RWPE2 (cell line): ENCODE results near the gene PALB2.
"Not testable (repeated sequence)": the region's sequence is repeated elsewhere in the genome, so short reads cannot be mapped to it uniquely, and the experiment has no call there.

ENCODE experiments used
- ATAC-seq: fragments of 200-7000 bp; cut with Tn5 transposase; 3 replicates; pipeline ENCODE4 v1.9.1; 2021; ENCODE audit warnings: low read depth
- DNase-seq: peaks from one replicate; pipeline ENCODE4 v3.0.0-alpha.2; 2020; ENCODE audit warnings: low spot score
- H3K27ac ChIP-seq: fragments of 450-650 bp; 2 replicates; pipeline ENCODE4 v1.5.1; 2017; ENCODE audit warnings: mild to moderate bottlenecking; ENCODE audit not compliant: poor library complexity, severe bottlenecking
- H3K27me3 ChIP-seq: fragments of 250-450 bp; sonication (Bioruptor Pico); 2 replicates; pipeline ENCODE4 v1.5.1; 2021; ENCODE audit warnings: mild to moderate bottlenecking, moderate library complexity; ENCODE audit not compliant: insufficient read depth, poor library complexity, severe bottlenecking
- H3K36me3 ChIP-seq: fragments of 250-450 bp; sonication (Bioruptor Pico); 2 replicates; pipeline ENCODE4 v1.5.1; 2020; ENCODE audit warnings: low read depth, mild to moderate bottlenecking, moderate library complexity
- H3K4me1 ChIP-seq: fragments of 250-450 bp; sonication (Bioruptor Pico); 2 replicates; pipeline ENCODE4 v1.5.1; 2021; ENCODE audit warnings: mild to moderate bottlenecking, moderate library complexity; ENCODE audit not compliant: insufficient read depth, poor library complexity, severe bottlenecking
- H3K4me3 ChIP-seq: fragments of 250-450 bp; sonication (Bioruptor Pico); 2 replicates; pipeline ENCODE4 v1.5.1; 2021; ENCODE audit warnings: mild to moderate bottlenecking, moderate library complexity; ENCODE audit not compliant: severe bottlenecking
- H3K9me3 ChIP-seq: fragments of 250-450 bp; sonication (Bioruptor Pico); 2 replicates; pipeline ENCODE4 v1.5.1; 2021; ENCODE audit warnings: mild to moderate bottlenecking, moderate library complexity; ENCODE audit not compliant: severe bottlenecking
- TF ChIP-seq, protein P1 (sequence below): fragments of 450-650 bp; IDR thresholded peaks from one replicate; pipeline ENCODE4 v1.5.1; 2017; ENCODE audit warnings: mild to moderate bottlenecking, moderate library complexity; ENCODE audit not compliant: poor library complexity, severe bottlenecking

PALB2 gene

DNA sequence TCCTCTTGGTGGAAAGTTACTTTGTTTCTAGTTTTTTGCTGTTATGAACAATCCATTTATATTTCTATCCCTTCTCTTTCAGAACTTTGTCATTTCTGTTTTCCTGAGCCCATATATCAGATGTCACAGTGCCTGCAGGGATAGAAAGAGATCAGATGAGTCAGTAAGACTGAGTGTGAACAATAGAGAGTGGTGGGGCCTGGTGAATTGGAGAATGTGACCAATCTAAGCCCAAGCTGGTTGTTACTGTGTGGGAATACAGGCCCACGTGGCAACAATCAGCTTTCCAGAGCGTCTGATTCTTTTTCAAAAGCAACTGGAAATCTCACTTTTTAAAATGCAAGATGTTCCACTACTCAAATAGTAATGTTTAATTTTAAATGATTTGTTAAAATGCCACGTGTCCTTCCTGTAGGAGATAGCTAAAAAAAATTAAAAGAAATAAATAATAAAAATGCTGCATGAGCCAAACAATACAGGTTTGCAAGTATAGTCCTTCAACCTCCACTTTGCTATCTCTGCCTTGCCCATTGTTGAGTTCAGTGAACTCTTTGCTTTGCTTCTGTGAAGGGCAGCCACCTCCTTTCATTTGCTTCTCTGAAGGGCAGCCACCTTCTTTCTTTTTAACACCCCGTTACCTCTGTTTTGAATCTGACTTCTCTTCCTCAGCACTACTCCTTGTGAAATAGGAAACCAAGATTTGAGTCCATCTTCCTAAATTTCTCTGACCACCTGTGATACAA lies 9.7 kb upstream of the PALB2 start:
- Histone ChIP-seq H3K4me1 (no peaks in the 10 kb centered on the region), H3K36me3 (peaks cover 49% of the 10 kb centered on the region), H3K27me3 (no peaks in the 10 kb centered on the region), H3K27ac (no peak overlapping the region), H3K4me3 (no peak overlapping the region), H3K9me3 (no peaks in the 10 kb centered on the region)
- DNase-seq: no peak
- ATAC-seq: no peak
- TF ChIP-seq, protein P1, sequence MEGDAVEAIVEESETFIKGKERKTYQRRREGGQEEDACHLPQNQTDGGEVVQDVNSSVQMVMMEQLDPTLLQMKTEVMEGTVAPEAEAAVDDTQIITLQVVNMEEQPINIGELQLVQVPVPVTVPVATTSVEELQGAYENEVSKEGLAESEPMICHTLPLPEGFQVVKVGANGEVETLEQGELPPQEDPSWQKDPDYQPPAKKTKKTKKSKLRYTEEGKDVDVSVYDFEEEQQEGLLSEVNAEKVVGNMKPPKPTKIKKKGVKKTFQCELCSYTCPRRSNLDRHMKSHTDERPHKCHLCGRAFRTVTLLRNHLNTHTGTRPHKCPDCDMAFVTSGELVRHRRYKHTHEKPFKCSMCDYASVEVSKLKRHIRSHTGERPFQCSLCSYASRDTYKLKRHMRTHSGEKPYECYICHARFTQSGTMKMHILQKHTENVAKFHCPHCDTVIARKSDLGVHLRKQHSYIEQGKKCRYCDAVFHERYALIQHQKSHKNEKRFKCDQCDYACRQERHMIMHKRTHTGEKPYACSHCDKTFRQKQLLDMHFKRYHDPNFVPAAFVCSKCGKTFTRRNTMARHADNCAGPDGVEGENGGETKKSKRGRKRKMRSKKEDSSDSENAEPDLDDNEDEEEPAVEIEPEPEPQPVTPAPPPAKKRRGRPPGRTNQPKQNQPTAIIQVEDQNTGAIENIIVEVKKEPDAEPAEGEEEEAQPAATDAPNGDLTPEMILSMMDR: no peak

DNA sequence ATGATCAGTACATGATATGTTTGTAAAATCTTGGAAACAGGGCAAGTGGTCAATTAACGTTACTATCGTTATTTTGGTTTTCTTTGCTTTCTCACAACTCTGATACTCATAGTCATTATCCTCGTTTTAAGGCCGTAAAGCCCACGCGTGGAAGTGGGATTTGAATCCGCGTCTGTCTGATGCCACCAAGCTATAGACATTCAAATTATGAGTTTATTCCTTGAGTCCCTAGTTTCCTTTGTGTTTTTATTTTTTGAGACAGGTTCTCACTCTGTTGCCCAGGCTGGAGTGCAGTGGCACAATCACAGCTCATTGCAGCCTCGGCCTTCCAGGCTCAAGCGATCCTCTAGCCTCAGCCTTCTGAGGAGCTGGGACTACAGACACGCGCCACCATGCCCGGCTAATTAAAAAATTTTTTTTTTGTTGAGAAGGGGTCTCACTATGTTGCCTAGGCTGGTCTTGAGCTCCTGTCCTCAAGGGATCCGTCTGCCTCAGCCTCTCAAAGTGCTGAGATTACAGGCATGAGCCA lies 1.2 kb upstream of the PALB2 start:
- Histone ChIP-seq H3K36me3 (peaks cover 46% of the 10 kb centered on the region), H3K27me3 (no peaks in the 10 kb centered on the region), H3K4me3 (peak overlapping the region; percentile 74), H3K4me1 (no peaks in the 10 kb centered on the region), H3K9me3 (no peaks in the 10 kb centered on the region), H3K27ac (peak overlapping the region; percentile 62)
- TF ChIP-seq, protein P1: no peak
- ATAC-seq (no peak), DNase-seq (no peak)

DNA sequence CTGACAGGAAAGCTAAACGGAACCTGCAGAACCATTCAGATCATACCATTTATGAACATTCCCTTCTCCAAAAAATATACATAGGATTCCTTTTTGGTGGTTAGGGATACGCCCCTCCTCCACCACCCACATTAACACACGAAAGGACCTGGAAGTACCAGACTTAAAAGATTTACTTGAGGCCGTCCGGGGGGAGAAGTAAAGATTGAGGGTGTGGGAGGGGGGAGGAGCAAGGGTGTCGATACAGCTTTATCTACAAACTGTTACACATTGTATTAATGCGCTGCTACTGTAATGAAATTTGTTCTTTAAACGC lies 537 bp downstream of the PALB2 start:
- ATAC-seq (no peak), DNase-seq (no peak)
- Histone ChIP-seq H3K36me3 (peaks cover 55% of the 10 kb centered on the region), H3K9me3 (no peaks in the 10 kb centered on the region), H3K27me3 (no peaks in the 10 kb centered on the region), H3K27ac (peak overlapping the region; percentile 62), H3K4me3 (peak overlapping the region; percentile 74), H3K4me1 (no peaks in the 10 kb centered on the region)
- TF ChIP-seq, protein P1: no peak

DNA sequence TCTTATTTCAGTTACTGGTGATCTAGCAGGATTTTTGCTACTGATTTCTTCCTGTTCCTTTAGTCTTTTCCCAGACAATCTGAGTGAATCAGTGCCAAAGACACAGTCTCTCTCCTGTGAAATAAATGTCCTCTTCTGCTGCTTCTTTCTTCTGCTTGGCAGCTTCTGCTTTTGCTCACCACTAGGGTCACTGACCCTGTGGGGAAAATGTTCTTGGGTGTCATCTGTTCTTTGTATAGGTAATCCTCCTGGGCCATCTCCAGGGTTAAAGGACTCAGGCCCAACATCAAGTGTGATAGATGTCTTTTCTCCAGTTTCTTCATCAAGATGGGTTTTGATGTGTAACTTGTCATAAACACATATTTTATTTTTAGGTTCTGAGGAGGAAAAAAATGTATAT lies 5.2 kb downstream of the PALB2 start:
- Histone ChIP-seq H3K9me3 (no peaks in the 10 kb centered on the region), H3K27ac (no peak overlapping the region), H3K27me3 (no peaks in the 10 kb centered on the region), H3K4me1 (no peaks in the 10 kb centered on the region), H3K4me3 (no peak overlapping the region), H3K36me3 (peaks cover 72% of the 10 kb centered on the region)
- ATAC-seq (no peak), DNase-seq (no peak)
- TF ChIP-seq, protein P1: no peak

DNA sequence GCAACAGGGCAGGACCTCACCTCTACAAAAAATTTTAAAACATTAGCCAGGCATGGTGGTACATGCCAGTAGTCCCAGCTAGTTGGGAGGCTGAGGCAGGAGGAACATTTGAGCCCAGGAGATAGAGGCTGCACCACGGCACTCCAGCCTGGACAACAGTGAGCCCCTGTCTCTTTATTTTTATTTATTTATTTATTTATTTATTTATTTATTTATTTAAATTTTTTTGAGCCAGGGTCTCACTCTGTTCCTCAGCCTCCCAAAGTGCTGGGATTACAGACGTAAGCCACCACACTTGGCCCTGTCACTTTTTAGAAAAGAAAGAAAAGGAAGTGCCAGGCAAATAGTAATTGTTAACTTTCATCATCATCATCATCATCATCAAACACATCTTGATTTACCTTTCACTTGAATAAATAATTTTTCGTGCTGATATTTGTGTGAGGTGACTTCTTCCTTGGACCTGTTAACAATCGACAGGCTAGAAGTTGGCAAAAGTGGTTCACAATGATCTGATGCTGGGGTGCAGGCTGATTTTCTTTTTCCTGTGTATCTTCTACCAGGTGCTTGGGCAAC lies 6.6 kb downstream of the PALB2 start:
- no peaks in the 10 kb centered on the region for H3K4me1 ChIP-seq
- ATAC-seq (no peak), DNase-seq (no peak)
- no peak overlapping the region for H3K27ac ChIP-seq
- H3K27me3 ChIP-seq: no peaks in the 10 kb centered on the region
- TF ChIP-seq, protein P1: no peak
- H3K9me3 ChIP-seq: no peaks in the 10 kb centered on the region
- peaks cover 85% of the 10 kb centered on the region for H3K36me3 ChIP-seq
- H3K4me3 ChIP-seq: no peak overlapping the region

DNA sequence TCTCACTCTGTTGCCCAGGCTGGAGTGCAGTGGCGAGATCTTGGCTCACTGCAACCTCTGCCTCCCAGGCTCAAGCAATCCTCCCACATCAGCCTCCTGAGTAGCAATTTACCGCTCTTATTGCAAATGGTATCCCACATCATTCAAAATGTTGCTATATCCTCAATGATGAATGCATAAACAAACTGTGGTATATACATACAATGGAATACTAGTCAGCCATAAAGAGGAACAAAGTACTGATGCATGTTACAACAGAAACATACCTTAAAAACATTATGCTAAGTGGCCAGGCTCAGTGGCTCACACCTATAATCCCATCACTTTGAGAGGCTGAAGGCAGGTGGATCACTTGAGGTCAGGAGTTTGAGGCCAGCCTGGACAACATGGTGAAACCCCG lies 9.2 kb downstream of the PALB2 start:
- H3K4me3 ChIP-seq, ATAC-seq, H3K27ac ChIP-seq, H3K27me3 ChIP-seq, H3K9me3 ChIP-seq, H3K4me1 ChIP-seq, DNase-seq: not testable (repeated sequence)
- H3K36me3 ChIP-seq: peaks cover 90% of the 10 kb centered on the region
